SH-SY5Y (cell line): ENCODE results near the gene ELK4.

Source experiments
- GATA2 ChIP-seq: IDR thresholded peaks from 2 replicates; pipeline ENCODE4 v1.6.1; 2011; ENCODE audit warnings: mild to moderate bottlenecking, low read depth, low read length
- GATA3 ChIP-seq: IDR thresholded peaks from 2 replicates; pipeline ENCODE4 v1.6.1; 2011; ENCODE audit warnings: low read depth, mild to moderate bottlenecking, low read length, moderate library complexity

The ELK4 gene

DNA sequence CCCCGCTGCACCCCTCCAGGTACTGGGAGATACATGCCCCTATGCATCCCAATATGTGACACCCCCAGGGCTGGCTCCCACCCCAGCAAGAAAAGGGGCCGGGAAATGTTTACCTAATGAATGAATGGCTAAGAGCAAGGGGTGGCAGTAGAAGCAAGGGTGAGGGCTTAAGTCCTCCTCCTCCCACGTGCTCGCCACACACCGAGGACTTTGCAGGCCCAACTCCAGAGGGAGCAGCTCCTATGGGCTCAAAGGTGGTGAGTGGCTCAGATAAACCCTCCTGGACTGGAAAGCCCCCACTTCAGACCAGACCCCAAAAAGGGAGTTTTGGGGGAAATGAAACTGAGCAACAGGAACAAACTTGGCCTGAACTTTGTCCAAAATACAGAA is 37.1 kb upstream of the ELK4 start:
- TF ChIP-seq GATA2 (no peak), GATA3 (no peak)

DNA sequence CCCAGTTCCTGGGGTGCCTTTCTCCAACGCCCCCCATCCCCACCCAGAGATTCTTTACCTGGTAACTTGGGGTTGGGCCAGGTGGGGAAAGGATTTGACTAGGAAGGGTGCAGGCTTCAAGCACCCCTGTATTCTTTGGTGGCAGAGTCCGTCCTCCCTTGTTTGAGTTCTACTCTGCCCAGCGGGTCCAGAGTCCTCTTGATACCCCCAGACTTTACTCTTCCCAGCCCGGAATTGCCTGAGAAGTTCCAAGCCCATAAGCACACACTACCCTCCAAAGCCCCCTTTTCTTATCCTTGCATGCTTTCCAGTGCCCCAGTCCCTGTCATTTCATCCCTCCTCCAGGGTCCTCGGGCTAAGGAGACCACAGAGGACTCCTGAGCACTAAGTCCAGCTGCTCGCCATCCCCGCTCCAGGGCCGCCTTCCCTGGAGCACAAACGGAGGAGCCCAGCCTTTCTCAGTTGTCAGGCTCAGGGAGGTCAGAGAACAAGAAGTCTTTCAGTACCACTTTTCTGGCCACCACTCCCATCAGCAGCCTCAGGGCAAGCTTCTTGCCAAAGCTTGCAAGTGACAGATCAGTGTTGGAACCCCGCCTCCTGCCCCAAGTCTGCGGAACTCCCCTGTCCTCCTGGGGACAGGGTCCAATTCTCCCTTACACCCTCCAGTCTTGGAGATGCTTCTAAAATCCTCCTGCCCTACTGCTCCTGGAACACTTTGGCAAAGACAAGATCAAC is 36.3 kb upstream of the ELK4 start:
- TF ChIP-seq GATA3 (no peak), GATA2 (no peak)

DNA sequence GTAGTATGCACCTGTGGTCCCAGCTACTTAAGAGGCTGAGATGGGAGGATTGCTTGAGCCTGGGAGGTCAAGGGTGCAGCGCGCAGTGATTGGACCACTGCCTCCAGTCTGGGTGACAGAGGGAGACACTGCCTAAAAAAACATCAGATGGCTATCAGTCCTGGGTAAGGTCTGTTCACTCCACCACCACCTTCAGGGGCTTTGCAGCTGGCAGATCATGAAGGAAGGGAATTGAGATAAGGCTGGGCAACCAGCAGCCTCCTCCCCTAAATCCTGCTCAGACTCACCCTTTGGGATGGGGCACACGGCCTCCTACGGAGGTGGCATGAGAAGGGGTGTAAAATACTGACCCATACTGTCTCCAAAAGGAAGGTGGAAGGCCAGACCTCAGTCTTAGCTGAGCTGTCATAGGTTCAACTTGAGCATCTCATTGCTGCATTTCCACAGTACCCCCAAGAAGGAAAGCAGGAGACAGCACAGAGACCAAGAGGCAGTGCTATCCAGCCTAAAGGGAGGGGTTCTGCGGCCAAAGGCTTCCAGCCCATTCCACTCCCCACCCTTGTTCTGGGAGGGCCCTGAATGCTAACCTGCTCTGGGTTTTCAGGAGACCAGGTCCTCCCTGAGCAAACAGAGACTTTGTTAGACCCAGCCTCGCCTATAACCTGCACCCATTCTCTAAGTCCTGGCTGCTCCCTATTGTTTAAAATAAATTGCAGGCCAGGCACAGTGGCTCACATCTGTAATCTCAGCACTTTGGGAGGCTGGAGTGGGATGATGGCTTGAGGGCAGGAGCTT is 34.8 kb upstream of the ELK4 start:
- TF ChIP-seq GATA3 (no peak), GATA2 (peak; percentile 83)

DNA sequence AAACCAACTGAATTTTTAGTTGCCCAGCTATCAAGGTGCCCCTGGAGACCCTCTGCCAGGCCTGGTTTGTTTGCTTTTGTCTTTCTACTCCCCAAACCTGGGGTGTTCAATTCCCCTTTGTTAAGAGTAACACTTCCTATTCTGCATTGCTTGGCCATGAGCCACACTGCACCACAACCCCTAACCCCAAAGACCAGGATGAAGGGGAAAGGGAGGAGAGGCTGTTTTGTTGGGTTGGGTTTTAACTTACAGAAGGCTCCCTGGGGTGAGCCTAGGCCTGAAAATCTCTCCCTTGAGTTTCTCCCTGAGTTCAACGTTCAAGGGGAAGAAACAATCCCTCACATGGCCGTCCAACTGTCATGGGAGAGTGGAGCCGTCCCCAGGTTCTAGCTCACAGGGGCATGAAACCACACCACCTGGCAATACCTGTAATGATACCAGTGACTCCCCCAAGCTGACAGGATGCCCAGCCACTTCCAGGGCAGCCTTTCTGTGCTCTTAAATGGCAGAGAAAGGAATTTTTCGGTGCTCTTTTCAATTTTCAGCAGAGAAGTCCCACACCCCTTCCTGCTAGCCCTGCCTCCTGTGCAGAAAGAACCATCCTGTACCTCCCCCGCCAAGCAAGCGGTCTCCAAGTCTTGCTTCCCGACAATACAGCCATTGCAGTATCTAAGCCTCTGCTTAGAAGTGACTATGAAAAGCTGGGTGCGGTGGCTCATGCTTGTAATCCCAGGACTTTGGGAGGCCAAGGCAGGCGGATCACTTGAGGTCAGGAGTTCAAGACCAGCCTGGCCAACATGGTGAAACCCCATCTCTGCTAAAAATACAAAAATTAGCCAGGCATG is 33.6 kb upstream of the ELK4 start:
- no peak for TF ChIP-seq GATA2

DNA sequence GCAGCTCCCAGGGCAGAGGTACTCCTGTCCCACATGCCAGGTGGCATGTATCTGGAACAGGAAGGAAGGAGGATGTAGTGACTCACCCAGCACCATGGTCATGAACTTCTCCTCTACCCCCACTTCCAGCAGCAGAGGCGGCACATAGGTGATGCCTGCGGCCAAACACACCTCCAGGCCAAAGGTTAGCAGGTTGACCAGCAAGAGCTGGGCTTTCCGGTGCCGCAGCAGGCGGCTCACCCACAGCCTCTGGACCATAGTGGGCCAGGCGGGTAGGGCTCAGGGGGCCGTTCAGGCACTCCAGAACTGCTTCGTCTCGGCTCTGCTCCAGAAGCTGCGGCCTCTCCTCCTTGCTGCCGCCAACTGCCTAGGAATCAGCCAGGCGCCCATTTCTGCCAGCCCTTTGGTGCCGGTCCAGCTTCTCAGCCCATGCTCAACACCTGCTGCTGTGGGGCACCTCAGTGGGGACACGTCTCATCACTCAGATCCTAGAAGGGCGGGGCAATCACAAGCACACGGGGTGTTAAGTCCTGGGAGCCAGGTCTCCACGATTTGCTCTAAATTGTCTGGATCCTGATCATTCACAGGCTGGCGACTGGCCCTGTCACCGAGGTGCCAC is 32.7 kb upstream of the ELK4 start:
- TF ChIP-seq GATA2, result no peak
- TF ChIP-seq GATA3, result no peak

DNA sequence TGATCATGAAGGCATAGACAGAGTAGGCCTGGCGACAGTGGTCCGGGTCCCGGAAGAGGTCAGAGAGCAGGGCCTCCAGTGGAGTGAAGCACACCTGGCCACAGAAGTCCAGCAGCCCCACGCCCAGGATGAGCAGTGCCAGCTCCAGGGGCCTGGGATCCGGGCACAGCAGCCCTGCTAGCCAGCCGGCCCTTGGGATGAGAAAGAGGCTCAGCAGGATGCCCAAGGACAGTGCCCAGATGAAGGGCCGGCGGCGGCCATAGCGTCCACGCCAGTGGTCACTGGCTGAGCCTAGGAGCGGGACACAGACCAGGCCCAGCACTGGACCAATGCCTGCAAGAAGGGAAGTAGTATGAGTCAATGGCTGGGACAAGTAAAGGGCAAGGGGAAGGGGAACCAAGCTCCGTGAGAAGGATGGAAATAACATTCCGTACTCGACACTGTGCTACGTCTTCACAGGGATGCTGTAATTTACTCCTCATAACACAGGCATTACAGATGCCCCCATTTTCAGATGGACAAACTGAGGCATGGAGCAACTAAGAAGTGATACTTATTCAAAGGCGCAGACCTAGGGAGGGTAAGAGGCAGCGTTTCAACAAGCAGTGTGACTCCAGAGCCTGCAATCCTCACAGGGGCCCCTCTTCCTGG is 31.6 kb upstream of the ELK4 start:
- TF ChIP-seq GATA2 (no peak), GATA3 (no peak)

DNA sequence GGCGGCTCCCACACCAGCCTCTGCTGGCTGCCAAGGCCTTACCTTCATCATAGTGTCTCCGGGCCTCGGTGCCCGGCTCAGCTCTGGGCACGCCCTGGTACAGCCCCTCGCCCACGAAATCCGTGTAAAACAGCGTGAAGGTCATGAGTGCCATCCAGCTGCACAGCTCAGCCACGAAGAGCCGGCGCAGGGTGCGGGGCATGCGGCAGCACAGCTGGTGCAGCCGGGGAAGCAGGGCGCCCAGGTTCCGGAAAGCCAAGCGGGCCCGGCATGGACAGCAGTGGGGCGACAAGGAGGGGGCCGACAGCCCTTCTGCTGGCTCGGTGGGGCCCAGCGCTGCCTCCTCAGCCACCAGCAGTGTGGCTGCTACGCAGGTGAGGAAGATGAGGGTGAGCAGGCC is 31.0 kb upstream of the ELK4 start:
- TF ChIP-seq GATA3 (no peak), GATA2 (no peak)

DNA sequence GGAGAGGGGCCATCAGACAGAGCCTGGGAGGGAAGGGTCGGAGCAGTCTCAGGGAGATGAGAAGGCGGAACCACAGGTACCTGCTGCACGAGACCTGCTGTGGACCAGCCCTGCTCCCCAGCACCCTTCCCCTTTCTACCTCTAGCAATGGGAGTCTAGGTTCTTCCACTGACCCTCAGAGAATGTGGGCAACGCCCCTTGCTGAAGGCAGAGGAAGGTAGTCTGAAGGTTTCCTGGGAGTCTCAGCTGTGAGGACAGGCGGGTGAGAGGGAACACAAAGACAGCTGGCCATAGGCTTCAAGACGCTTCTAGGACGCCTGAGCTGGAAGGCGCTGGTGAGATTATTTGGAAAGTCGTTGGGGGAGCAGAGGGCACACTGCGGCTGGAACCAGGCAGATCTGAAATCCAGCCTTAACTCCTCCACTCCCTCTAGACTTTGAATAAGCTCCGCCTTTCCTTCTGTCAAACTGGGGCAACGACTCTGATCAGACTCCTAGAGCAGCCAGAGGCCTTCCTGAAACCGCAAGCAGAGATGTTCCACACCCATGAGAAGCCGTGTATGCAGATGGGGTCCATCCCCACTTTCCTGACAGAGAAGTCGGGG is 30.4 kb upstream of the ELK4 start:
- TF ChIP-seq GATA3, result no peak
- TF ChIP-seq GATA2, result no peak

DNA sequence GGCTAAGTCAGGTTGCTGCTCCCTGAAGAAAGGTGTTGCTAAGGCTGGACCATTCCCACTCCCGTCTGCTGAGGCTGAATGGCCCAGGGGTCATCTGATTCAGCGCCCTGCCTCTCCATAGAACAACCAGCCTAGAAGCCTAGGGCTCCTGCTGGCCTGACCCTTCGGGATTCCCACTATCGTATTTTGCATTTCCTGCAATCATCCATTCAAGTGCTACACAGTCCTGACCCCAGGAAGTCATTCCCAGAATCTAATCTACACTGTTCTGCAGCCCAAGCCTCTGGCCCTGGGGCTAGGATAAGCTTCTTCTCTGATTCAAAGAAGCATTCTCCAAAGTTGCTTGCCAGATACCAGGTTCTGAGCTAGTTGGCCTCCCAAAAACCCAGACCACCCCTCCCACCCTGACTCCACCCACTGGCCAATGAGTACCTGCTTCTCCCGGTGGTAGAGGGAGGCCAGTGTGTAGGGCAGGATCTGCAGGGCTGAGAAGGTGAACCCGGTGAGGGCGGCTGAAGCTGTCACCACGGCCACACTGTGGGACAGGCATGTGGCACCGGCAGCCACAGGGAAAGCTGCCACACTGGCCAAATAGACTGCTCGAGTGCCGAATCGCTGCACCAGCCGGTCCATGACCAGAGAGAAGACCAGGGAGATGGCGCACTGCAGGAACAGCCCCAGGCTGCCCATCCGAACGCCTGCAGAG is 29.8 kb upstream of the ELK4 start:
- TF ChIP-seq GATA2, result no peak
- no peak for TF ChIP-seq GATA3

DNA sequence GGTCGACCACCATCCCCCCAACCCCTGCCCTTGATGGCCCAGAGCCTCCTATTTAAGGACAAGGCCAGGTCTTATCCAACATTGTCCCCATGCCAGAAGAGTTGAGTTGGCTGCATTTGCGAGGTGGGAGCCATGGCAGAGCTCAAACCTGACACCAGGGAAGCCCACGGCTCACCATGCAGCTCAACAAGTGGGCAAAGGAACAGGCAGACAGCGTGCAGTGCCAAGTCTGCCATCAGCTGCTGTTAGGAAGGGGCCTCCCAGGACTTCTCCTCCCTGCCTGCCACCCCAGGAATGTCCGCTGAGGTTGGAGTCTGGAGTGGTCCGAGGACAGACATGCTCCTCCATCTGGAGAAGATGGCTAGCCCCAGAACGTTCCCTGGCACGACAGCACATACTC is 28.6 kb upstream of the ELK4 start:
- TF ChIP-seq GATA3 (no peak), GATA2 (no peak)

DNA sequence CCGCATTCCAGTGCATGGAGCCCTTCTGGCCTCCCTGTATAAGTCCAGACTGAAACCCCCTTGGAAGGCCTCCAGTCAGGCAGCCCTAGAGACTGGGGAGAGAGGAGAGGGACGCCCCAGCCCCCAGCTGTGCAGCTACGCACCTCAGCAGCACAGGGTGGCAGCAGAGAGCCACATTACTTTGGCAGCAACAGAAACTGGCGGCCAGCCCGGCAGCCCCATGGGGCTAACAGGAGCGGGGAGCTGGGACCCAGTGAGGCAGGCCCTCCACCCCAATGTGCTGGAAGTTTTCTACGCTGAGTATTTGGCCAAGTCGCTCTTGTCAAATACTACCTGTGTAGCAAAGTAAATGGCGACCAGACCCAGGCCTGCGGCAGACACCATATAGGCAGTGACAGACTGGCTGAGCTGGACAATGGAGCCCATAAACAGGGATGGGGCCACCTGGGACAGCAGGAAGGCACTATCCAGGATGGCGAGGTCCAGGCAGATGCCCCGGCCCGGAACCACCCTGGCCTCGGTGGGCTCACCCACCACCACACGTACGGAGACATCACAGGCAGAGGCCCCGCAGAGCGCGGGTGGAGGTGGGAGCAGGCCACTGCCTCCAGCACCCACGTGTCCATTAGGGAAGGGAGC is 27.3 kb upstream of the ELK4 start:
- TF ChIP-seq GATA2 (no peak), GATA3 (no peak)

DNA sequence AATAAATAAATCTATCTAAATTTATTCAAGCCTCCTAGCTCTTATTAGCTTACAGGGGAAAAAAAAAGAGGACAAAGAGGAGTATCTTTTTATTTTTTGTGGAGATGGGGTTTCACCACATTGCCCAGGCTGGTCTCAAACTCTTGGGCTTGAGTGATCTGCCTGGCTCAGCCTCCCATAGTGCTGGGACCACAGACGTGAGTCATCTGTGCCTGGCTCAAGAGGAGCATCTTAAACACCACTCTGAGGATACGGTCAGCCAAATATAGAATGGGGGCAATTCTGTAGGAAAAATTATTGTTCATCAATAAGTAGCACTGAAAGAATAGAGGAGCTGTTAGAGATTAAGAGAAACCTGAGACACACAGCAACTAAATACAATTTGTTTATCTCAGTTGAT is 24.4 kb upstream of the ELK4 start:
- TF ChIP-seq GATA3, result no peak
- no peak for TF ChIP-seq GATA2
